ENCODE results near the gene HTR3E. TPM values are rescaled to one million over a fixed set of nuclear protein-coding genes. Genes with fewer than 3 reads are reported as not detected.

HTR3E gene
- polyA plus RNA-seq, 1 donor from 2014 or later = not detected

DNA sequence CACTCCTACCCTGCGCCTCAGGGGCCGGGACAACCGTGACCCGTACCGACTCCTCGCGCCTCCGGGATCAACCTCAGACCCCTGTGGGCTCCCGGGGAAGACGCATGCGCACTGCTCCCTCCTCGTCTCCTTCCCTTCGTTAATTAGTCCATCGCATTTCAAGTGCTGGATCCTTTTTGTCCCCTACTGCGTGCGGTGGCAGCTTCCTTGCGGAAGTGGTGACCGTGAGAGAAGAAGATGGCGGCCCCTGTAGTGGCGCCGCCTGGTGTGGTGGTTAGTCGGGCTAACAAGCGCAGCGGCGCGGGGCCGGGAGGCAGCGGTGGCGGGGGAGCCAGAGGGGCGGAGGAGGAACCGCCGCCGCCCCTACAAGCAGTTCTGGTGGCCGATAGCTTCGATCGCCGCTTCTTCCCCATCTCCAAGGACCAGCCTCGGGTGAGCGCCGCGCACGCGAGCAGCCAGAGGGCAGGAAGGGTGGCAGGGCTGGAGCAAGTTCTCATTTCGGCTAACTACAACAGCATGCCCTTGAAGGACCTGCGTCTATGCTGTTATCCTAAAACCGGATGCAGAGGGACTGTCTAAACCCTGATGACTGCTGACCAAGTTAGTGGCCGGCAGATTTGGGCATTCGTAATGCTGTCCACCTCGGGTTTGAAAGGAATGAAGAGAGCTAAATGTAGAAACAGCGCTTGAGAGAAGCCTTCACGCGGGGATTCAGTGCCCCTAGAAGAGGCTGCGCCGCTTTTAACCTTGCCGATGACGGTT, 38.5 kb downstream of the HTR3E start, which contains the start of gene EIF2B5:
EIF2B5 (plus strand) TSS at position 210 of the 762 bp plus-strand sequence; CDS start at position 238, 28 bp downstream.
- Histone ChIP-seq H3K9me3 (ENCODE audit: low read length) (no peaks in the 10 kb centered on the region), H3K4me3 (ENCODE audit: low read length) (peak within 1 kb of the TSS; percentile 75), H2AFZ (ENCODE audit: low read depth, low read length) (peak within 1 kb of the TSS; percentile 58), H3K27ac (ENCODE audit: low read length) (peak within 1 kb of the TSS; percentile 79), H3K36me3 (ENCODE audit: insufficient read depth, low read length) (no peaks in the 10 kb centered on the region), H3K9ac (ENCODE audit: low read length) (peak within 1 kb of the TSS; percentile 81), H3K27me3 (ENCODE audit: insufficient read depth, low read depth, low read length) (no peaks in the 10 kb centered on the region), H3K4me2 (ENCODE audit: low read length) (peak within 1 kb of the TSS; percentile 97), H3K9me2 (ENCODE audit: insufficient read depth, low read length) (no peaks in the 10 kb centered on the region), H4K20me1 (ENCODE audit: insufficient read depth) (no peaks in the 10 kb centered on the region), H3F3A (ENCODE audit: insufficient read depth, low read length, poor library complexity, severe bottlenecking) (peaks cover 3% of the 10 kb centered on the region), H3K79me2 (replicated peaks; ENCODE audit: insufficient read depth, low read length) (peaks cover 24% of the 10 kb centered on the region)
- TF ChIP-seq POLR2AphosphoS5 (IDR thresholded peaks at IDR 0.05) (peak; percentile 80), MXI1 (conservative IDR thresholded peaks at IDR 0.05; ENCODE audit: poor library complexity, severe bottlenecking) (peak; percentile 96), SMC3 (conservative IDR thresholded peaks at IDR 0.05; ENCODE audit: poor library complexity) (peak; percentile 71), EP300 (conservative IDR thresholded peaks at IDR 0.05; ENCODE audit: poor library complexity, severe bottlenecking) (peak; percentile 39), RAD21 (conservative IDR thresholded peaks at IDR 0.05) (peak; percentile 52), EZH2 (IDR thresholded peaks at IDR 0.05; ENCODE audit: borderline replicate concordance, insufficient read depth, low read length, poor library complexity, severe bottlenecking) (no peak), TAF1 (IDR thresholded peaks at IDR 0.05; ENCODE audit: low read depth) (peak; percentile 88)
- TF ChIP-seq, protein P1, sequence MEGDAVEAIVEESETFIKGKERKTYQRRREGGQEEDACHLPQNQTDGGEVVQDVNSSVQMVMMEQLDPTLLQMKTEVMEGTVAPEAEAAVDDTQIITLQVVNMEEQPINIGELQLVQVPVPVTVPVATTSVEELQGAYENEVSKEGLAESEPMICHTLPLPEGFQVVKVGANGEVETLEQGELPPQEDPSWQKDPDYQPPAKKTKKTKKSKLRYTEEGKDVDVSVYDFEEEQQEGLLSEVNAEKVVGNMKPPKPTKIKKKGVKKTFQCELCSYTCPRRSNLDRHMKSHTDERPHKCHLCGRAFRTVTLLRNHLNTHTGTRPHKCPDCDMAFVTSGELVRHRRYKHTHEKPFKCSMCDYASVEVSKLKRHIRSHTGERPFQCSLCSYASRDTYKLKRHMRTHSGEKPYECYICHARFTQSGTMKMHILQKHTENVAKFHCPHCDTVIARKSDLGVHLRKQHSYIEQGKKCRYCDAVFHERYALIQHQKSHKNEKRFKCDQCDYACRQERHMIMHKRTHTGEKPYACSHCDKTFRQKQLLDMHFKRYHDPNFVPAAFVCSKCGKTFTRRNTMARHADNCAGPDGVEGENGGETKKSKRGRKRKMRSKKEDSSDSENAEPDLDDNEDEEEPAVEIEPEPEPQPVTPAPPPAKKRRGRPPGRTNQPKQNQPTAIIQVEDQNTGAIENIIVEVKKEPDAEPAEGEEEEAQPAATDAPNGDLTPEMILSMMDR (IDR thresholded peaks at IDR 0.05; ENCODE audit: poor library complexity, severe bottlenecking) = peak; percentile 72
- TF ChIP-seq, protein P2, sequence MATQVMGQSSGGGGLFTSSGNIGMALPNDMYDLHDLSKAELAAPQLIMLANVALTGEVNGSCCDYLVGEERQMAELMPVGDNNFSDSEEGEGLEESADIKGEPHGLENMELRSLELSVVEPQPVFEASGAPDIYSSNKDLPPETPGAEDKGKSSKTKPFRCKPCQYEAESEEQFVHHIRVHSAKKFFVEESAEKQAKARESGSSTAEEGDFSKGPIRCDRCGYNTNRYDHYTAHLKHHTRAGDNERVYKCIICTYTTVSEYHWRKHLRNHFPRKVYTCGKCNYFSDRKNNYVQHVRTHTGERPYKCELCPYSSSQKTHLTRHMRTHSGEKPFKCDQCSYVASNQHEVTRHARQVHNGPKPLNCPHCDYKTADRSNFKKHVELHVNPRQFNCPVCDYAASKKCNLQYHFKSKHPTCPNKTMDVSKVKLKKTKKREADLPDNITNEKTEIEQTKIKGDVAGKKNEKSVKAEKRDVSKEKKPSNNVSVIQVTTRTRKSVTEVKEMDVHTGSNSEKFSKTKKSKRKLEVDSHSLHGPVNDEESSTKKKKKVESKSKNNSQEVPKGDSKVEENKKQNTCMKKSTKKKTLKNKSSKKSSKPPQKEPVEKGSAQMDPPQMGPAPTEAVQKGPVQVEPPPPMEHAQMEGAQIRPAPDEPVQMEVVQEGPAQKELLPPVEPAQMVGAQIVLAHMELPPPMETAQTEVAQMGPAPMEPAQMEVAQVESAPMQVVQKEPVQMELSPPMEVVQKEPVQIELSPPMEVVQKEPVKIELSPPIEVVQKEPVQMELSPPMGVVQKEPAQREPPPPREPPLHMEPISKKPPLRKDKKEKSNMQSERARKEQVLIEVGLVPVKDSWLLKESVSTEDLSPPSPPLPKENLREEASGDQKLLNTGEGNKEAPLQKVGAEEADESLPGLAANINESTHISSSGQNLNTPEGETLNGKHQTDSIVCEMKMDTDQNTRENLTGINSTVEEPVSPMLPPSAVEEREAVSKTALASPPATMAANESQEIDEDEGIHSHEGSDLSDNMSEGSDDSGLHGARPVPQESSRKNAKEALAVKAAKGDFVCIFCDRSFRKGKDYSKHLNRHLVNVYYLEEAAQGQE (IDR thresholded peaks at IDR 0.05; ENCODE audit: borderline replicate concordance) = peak; percentile 70

DNA sequence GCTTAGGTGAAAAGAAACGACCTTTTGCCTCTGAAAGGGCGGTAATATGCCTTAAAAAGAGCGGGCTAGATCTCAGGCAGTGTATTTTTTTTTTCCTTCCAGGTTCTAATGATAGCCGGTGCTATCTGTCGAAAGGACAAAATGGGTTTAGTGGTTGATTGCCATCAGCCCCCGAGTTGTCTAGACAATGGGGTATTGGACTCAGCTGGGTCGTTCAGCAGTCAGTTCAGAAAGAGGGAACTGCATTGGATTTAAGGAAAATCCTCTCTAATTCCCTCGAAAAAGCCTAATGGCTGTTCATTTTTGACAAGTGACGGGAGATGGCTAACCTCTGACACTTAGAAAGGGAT, 39.0 kb downstream of the HTR3E start:
- Histone ChIP-seq H3K27ac (ENCODE audit: low read length) (peak overlapping the region; percentile 79), H3K79me2 (replicated peaks; ENCODE audit: insufficient read depth, low read length) (peaks cover 24% of the 10 kb centered on the region), H3K9me2 (ENCODE audit: insufficient read depth, low read length) (no peaks in the 10 kb centered on the region), H3F3A (ENCODE audit: insufficient read depth, low read length, poor library complexity, severe bottlenecking) (peaks cover 3% of the 10 kb centered on the region), H2AFZ (ENCODE audit: low read depth, low read length) (peak overlapping the region; percentile 58), H3K4me3 (ENCODE audit: low read length) (peak overlapping the region; percentile 75), H3K4me2 (ENCODE audit: low read length) (peak overlapping the region; percentile 83), H4K20me1 (ENCODE audit: insufficient read depth) (no peaks in the 10 kb centered on the region), H3K36me3 (ENCODE audit: insufficient read depth, low read length) (no peaks in the 10 kb centered on the region), H3K9ac (ENCODE audit: low read length) (peak overlapping the region; percentile 81), H3K9me3 (ENCODE audit: low read length) (no peaks in the 10 kb centered on the region), H3K27me3 (ENCODE audit: insufficient read depth, low read depth, low read length) (no peaks in the 10 kb centered on the region)
- TF ChIP-seq, protein P1 (IDR thresholded peaks at IDR 0.05; ENCODE audit: poor library complexity, severe bottlenecking) = no peak
- TF ChIP-seq, protein P2 (IDR thresholded peaks at IDR 0.05; ENCODE audit: borderline replicate concordance) = no peak
- TF ChIP-seq EP300 (conservative IDR thresholded peaks at IDR 0.05; ENCODE audit: poor library complexity, severe bottlenecking) = no peak
- no peak for TF ChIP-seq TAF1 (IDR thresholded peaks at IDR 0.05; ENCODE audit: low read depth)
- TF ChIP-seq RAD21 (conservative IDR thresholded peaks at IDR 0.05) = no peak
- no peak for TF ChIP-seq POLR2AphosphoS5 (IDR thresholded peaks at IDR 0.05)
- no peak for TF ChIP-seq SMC3 (conservative IDR thresholded peaks at IDR 0.05; ENCODE audit: poor library complexity)
- no peak for TF ChIP-seq MXI1 (conservative IDR thresholded peaks at IDR 0.05; ENCODE audit: poor library complexity, severe bottlenecking)
- no peak for TF ChIP-seq EZH2 (IDR thresholded peaks at IDR 0.05; ENCODE audit: borderline replicate concordance, insufficient read depth, low read length, poor library complexity, severe bottlenecking)

All from neural cell (in vitro differentiated cells).